H9 (cell line): ENCODE results near the gene TEX264. TPM values are rescaled to one million over a fixed set of nuclear protein-coding genes. Genes with fewer than 3 reads are reported as not detected.
A peak's percentile ranks its signal among the peaks of the same experiment; 100 is the strongest.

Experiments
- DNase-seq: peaks from one replicate; pipeline ENCODE4 v3.0.0-alpha.2; 2017
- H2AFZ ChIP-seq: one replicate; pipeline ENCODE4 v1.6.1; 2013; ENCODE audit warnings: mild to moderate bottlenecking, low read length, control low read depth, moderate library complexity
- H2AK5ac ChIP-seq: 2 replicates; pipeline ENCODE4 v1.6.1; 2013; ENCODE audit warnings: low read length, control low read depth, mixed read lengths; ENCODE audit not compliant: insufficient read length
- H2BK120ac ChIP-seq: one replicate; pipeline ENCODE4 v1.6.1; 2013; ENCODE audit warnings: low read depth, mild to moderate bottlenecking, low read length, control low read depth, inconsistent platforms; ENCODE audit not compliant: poor library complexity, severe bottlenecking
- H2BK12ac ChIP-seq: 2 replicates; pipeline ENCODE4 v1.6.1; 2013; ENCODE audit warnings: low read length, control low read depth, mixed read lengths, low read depth; ENCODE audit not compliant: insufficient read length
- H2BK15ac ChIP-seq: 2 replicates; pipeline ENCODE4 v1.6.1; 2013; ENCODE audit warnings: low read depth, low read length, control low read depth
- H2BK20ac ChIP-seq: one replicate; pipeline ENCODE4 v1.6.1; 2013; ENCODE audit warnings: low read depth, mild to moderate bottlenecking, low read length, control low read depth, inconsistent platforms; ENCODE audit not compliant: poor library complexity, severe bottlenecking
- H2BK5ac ChIP-seq: 2 replicates; pipeline ENCODE4 v1.6.1; 2013; ENCODE audit warnings: low read length, control low read depth, mixed read lengths; ENCODE audit not compliant: insufficient read length
- H3K14ac ChIP-seq: 2 replicates; pipeline ENCODE4 v1.6.1; 2013; ENCODE audit warnings: low read length, control low read depth; ENCODE audit not compliant: insufficient read depth
- H3K18ac ChIP-seq: 2 replicates; pipeline ENCODE4 v1.6.1; 2013; ENCODE audit warnings: low read depth, mild to moderate bottlenecking, mixed read lengths, low read length, control low read depth; ENCODE audit not compliant: insufficient read length
- H3K23ac ChIP-seq: 2 replicates; pipeline ENCODE4 v1.6.1; 2013; ENCODE audit warnings: low read length, control low read depth, mixed read lengths, low read depth; ENCODE audit not compliant: insufficient read length
- H3K23me2 ChIP-seq: 2 replicates; pipeline ENCODE4 v1.6.1; 2013; ENCODE audit warnings: low read depth, mild to moderate bottlenecking, mixed read lengths, low read length, control low read depth; ENCODE audit not compliant: insufficient read length, poor library complexity, severe bottlenecking
- H3K27ac ChIP-seq: 2 replicates; pipeline ENCODE4 v1.5.1; 2013; ENCODE audit warnings: low read length, control low read depth, mixed read lengths, low read depth; ENCODE audit not compliant: insufficient read length
- H3K27me3 ChIP-seq: 2 replicates; pipeline ENCODE4 v1.6.1; 2013; ENCODE audit warnings: low read length, control low read depth, inconsistent platforms; ENCODE audit not compliant: insufficient read depth
- H3K4ac ChIP-seq: 2 replicates; pipeline ENCODE4 v1.6.1; 2013; ENCODE audit warnings: low read depth, mild to moderate bottlenecking, control low read depth, inconsistent platforms, low read length, moderate library complexity
- H3K4me1 ChIP-seq: 2 replicates; pipeline ENCODE4 v1.6.1; 2013; ENCODE audit warnings: low read length, control low read depth, inconsistent platforms; ENCODE audit not compliant: insufficient read depth
- H3K4me2 ChIP-seq: 2 replicates; pipeline ENCODE4 v1.6.1; 2013; ENCODE audit warnings: low read length, control low read depth, mixed read lengths; ENCODE audit not compliant: insufficient read length, insufficient read depth
- H3K56ac ChIP-seq: 2 replicates; pipeline ENCODE4 v1.6.1; 2013; ENCODE audit warnings: low read depth, mild to moderate bottlenecking, mixed read lengths, low read length, control low read depth; ENCODE audit not compliant: insufficient read length
- H3K79me1 ChIP-seq: 2 replicates; pipeline ENCODE4 v1.6.1; 2013; ENCODE audit warnings: low read depth, mild to moderate bottlenecking, moderate library complexity, low read length, control low read depth, inconsistent platforms; ENCODE audit not compliant: insufficient read depth, poor library complexity, severe bottlenecking
- H3K79me2 ChIP-seq: 2 replicates; pipeline ENCODE4 v1.6.1; 2013; ENCODE audit warnings: low read length, control low read depth, inconsistent platforms; ENCODE audit not compliant: insufficient read depth
- H3K9ac ChIP-seq: 2 replicates; pipeline ENCODE4 v1.6.1; 2013; ENCODE audit warnings: low read length, control low read depth, mixed read lengths; ENCODE audit not compliant: insufficient read length; ENCODE audit errors: extremely low read depth
- H3K9me3 ChIP-seq: one replicate; pipeline ENCODE4 v1.6.1; 2013; ENCODE audit warnings: low read depth, low read length, inconsistent platforms; ENCODE audit not compliant: control insufficient read depth
- H3T11ph ChIP-seq: one replicate; pipeline ENCODE4 v1.6.1; 2013; ENCODE audit warnings: mild to moderate bottlenecking, low read length, control low read depth, inconsistent platforms
- H4K20me1 ChIP-seq: one replicate; pipeline ENCODE4 v1.6.1; 2013; ENCODE audit not compliant: control insufficient read depth, insufficient read length, insufficient read depth
- H4K5ac ChIP-seq: 2 replicates; pipeline ENCODE4 v1.6.1; 2013; ENCODE audit warnings: low read depth, mild to moderate bottlenecking, mixed read lengths, low read length, control low read depth; ENCODE audit not compliant: insufficient read length
- H4K8ac ChIP-seq: replicated peaks from 2 replicates; pipeline ENCODE4 v1.6.1; 2013; ENCODE audit warnings: low read length, control low read depth, mixed read lengths, low read depth; ENCODE audit not compliant: insufficient read length
- H4K91ac ChIP-seq: 2 replicates; pipeline ENCODE4 v1.6.1; 2013; ENCODE audit warnings: low read depth, mild to moderate bottlenecking, moderate library complexity, mixed read lengths, low read length, control low read depth; ENCODE audit not compliant: insufficient read length
- H3K27ac Mint-ChIP-seq, 3 experiments: 2 replicates in 2 of 3; 3 replicates in 1 of 3; pipeline ENCODE4 v1.8.0; 2020 to 2021; ENCODE audit warnings: mixed read lengths in 3 of 3, mild to moderate bottlenecking in 1 of 3, moderate library complexity in 1 of 3
- H3K27me3 Mint-ChIP-seq: 2 replicates; pipeline ENCODE4 v1.8.0; 2021; ENCODE audit warnings: low read depth, mild to moderate bottlenecking, moderate library complexity, mixed read lengths
- H3K36me3 Mint-ChIP-seq, 3 experiments: 2 replicates in 2 of 3; 3 replicates in 1 of 3; pipeline ENCODE4 v1.8.0; 2020 to 2021; ENCODE audit warnings: low read depth in 3 of 3, mixed read lengths in 3 of 3; ENCODE audit not compliant: insufficient read depth in 1 of 3
- H3K4me1 Mint-ChIP-seq, 2 experiments: 2 replicates each; pipeline ENCODE4 v1.8.0; 2020; ENCODE audit warnings: mixed read lengths in 2 of 2
- H3K4me3 Mint-ChIP-seq, 2 experiments: 2 replicates in 1 of 2; 3 replicates in 1 of 2; pipeline ENCODE4 v1.8.0; 2020 to 2021; ENCODE audit warnings: mild to moderate bottlenecking in 2 of 2, mixed read lengths in 2 of 2, moderate library complexity in 1 of 2
- H3K9me3 Mint-ChIP-seq, 2 experiments: 2 replicates in 1 of 2; 3 replicates in 1 of 2; pipeline ENCODE4 v1.8.0; 2020; ENCODE audit warnings: mild to moderate bottlenecking in 2 of 2, mixed read lengths in 2 of 2, moderate library complexity in 1 of 2
- CTCF ChIP-seq: fragments of 200-600 bp; sonication (generic); conservative IDR thresholded peaks from 3 replicates; pipeline ENCODE4 v1.8.0; 2021; ENCODE audit warnings: antibody characterized with exemption, mild to moderate bottlenecking
- WGBS: extraction: QIAGEN DNeasy Blood & Tissue Kit; methylation state at CpG from one replicate; pipeline ENCODE4 v1.1.7; 2013; ENCODE audit warnings: missing lambda C conversion rate, low lambda C conversion rate, mixed read lengths; ENCODE audit not compliant: insufficient read length; ENCODE audit errors: extremely low coverage; 5-methylcytosine and 5-hydroxymethylcytosine counted together
- long read RNA-seq: library from polyadenylated mRNA; unstranded; transcript quantifications from one replicate; pipeline ENCODE4 v2.0.0, GENCODE V29; 2020
- total RNA-seq: library from RNA; stranded (reverse); gene quantifications from 2 replicates; pipeline ENCODE4 v1.2.1, GENCODE V29; 2021

The TEX264 gene
- total RNA-seq = 15.0 and 17.3 TPM in 2 replicates
- long read RNA-seq, transcript TEX264-201 (5 exons, 1,340 nt) = major isoform, 94 of 158 reads
- long read RNA-seq, transcript TEX264-215 (6 exons, 1,488 nt) = minor isoform, 9 of 158 reads
- long read RNA-seq, transcript TEX264-213 (4 exons, 800 nt) = minor isoform, 8 of 158 reads
- long read RNA-seq, partial matches to known transcripts = 14 of 158 reads
- long read RNA-seq, other reads (novel, unspliced or antisense) = 20 of 158 reads

- Histone ChIP-seq H3K27me3 (no peaks in the 10 kb centered on the region), H2BK15ac (no peak within 1 kb of the TSS), H3T11ph (no peak within 1 kb of the TSS), H3K79me1 (no peaks in the 10 kb centered on the region), H4K20me1 (no peaks in the 10 kb centered on the region), H3K14ac (peak within 1 kb of the TSS; percentile 59; the same call in 1 of the 2 replicates), H3K56ac (no peak within 1 kb of the TSS), H3K27ac (no peak within 1 kb of the TSS), H3K4me1 (0 out of 2 replicates have a peak, but pooled peaks cover 2% of the 10 kb centered on the region), H3K4ac (no peak within 1 kb of the TSS), H2BK20ac (no peak within 1 kb of the TSS), H3K4me2 (peak within 1 kb of the TSS; percentile 61), H3K23me2 (peaks cover 8% of the 10 kb centered on the region), H3K79me2 (no peaks in the 10 kb centered on the region), H2BK120ac (no peak within 1 kb of the TSS), H2BK5ac (no peak within 1 kb of the TSS), H4K8ac (no peak within 1 kb of the TSS), H2AK5ac (no peak within 1 kb of the TSS), H2AFZ (no peak within 1 kb of the TSS), H2BK12ac (no peak within 1 kb of the TSS), H4K5ac (no peak within 1 kb of the TSS), H3K23ac (no peak within 1 kb of the TSS), H3K9me3 (no peaks in the 10 kb centered on the region), H4K91ac (no peak within 1 kb of the TSS), H3K9ac (peak within 1 kb of the TSS; percentile 9), H3K18ac (no peak within 1 kb of the TSS)
- Mint-ChIP-seq H3K9me3 (no peaks in the 10 kb centered on the region), H3K4me3 (peak within 1 kb of the TSS; percentile 75 to 80), H3K27me3 (peaks cover 6% of the 10 kb centered on the region; the same call in 1 of the 2 replicates), H3K36me3 (peaks cover 0 to 5% (median 3%) of the 10 kb centered on the region in 3 experiments; a peak in 3 of 7 replicates), H3K27ac (peak within 1 kb of the TSS in 1 of 3 experiments; percentile 46; a peak in 3 of 7 replicates), H3K4me1 (peaks cover 31 to 33% of the 10 kb centered on the region in 2 experiments)
- TF ChIP-seq CTCF = no peak
- peak; percentile 61 for DNase-seq
- no CpG with 5 or more reads among the region's 81 CpGs for WGBS
Measured at GRCh38 chr3:51670823-51671733, at the start of gene TEX264. TSS of gene TEX264 (plus strand) at chr3:51671252. CDS start at chr3:51674305, 3,053 bp downstream.
